ENCODE data around the gene POM121C. TPM values are rescaled to one million over a fixed set of nuclear protein-coding genes. Genes with fewer than 3 reads are reported as not detected.
A peak's percentile ranks its signal among the peaks of the same experiment; 100 is the strongest.
"Not testable (repeated sequence)": the region's sequence is repeated elsewhere in the genome, so short reads cannot be mapped to it uniquely, and the experiment has no call there.

The POM121C gene
- total and polyA plus RNA-seq, 5 donors = 12.6 to 38.5 (median 26.6) TPM

DNA sequence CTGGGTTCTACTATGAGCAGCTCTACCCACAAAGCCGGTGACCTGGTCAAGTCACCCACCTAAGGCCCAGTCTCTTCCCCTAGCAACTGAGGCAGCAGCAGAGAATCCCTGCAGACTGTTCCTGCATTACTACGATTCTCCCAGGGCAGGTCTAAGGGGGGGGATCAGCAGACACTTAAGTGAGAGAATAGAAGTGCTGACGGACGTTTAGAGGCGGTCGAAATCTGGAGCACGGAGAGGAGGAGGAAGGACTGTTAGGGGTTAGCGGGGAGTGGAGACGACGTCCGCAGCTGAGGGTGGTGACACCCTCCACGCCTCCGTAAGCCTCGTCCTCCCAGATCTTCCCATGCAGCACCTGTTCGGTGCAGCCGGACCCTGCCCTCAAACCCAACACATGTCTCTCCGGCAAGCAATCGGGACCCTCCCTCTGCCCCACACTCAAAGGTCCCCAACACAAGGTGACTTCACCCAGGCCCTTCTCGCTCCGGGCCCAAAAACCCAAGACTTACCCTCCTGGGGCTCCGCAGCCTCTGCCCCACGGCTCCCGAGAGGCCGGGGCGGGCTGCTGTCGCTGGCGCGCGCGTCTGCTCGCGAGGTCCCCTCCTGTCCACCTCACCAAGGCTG, 632 bp downstream of the POM121C start:
- ATAC-seq (peak in 1 of 2 donors; percentile 12), DNase-seq (peak in 1 of 3 donors; percentile 50)
- 1% methylated on average over 32 of the region's 32 CpGs for WGBS
- H3K9me3 ChIP-seq (ENCODE audit: control insufficient read depth, low read length); intact Hi-C loops (cut with DNase I); H3K27me3 ChIP-seq (ENCODE audit: control insufficient read depth, insufficient read depth); H3K4me1 ChIP-seq (ENCODE audit: control insufficient read depth, insufficient read depth, low read length): not testable (repeated sequence)
- peak overlapping the region; percentile 83 for H3K4me3 ChIP-seq (ENCODE audit: low read length)
- peak overlapping the region; percentile 92 for H3K27ac ChIP-seq (ENCODE audit: low read length)

GRCh38 chr7:75480313-75480712, 5.8 kb downstream of the POM121C start:
- H3K27ac ChIP-seq (ENCODE audit: low read length); H3K4me1 ChIP-seq (ENCODE audit: control insufficient read depth, insufficient read depth, low read length); intact Hi-C loops (cut with DNase I); DNase-seq; H3K27me3 ChIP-seq (ENCODE audit: control insufficient read depth, insufficient read depth); H3K4me3 ChIP-seq (ENCODE audit: low read length); ATAC-seq; H3K9me3 ChIP-seq (ENCODE audit: control insufficient read depth, low read length): not testable (repeated sequence)

DNA sequence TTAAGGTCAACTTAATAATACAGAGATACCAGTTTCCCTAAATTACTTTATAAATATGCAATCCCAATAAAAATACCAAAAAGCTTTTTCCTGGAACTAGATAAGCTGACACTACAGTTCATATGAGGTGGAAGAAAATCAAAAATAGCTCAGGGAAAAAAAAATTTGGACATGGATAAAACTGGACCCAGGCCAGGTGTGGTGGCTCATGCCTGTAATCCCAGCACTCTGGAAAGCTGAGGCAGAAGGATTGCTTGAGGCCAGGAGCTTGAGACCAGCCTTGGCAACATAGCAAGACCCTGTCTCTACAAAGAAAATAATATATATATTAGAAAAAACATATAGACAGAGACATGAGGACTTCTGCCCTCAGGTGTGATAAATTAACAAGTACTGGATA, 8.6 kb downstream of the POM121C start:
- H3K27ac ChIP-seq (ENCODE audit: low read length); H3K27me3 ChIP-seq (ENCODE audit: control insufficient read depth, insufficient read depth); H3K9me3 ChIP-seq (ENCODE audit: control insufficient read depth, low read length); intact Hi-C loops (cut with DNase I); ATAC-seq; H3K4me1 ChIP-seq (ENCODE audit: control insufficient read depth, insufficient read depth, low read length); H3K4me3 ChIP-seq (ENCODE audit: low read length); DNase-seq: not testable (repeated sequence)

DNA sequence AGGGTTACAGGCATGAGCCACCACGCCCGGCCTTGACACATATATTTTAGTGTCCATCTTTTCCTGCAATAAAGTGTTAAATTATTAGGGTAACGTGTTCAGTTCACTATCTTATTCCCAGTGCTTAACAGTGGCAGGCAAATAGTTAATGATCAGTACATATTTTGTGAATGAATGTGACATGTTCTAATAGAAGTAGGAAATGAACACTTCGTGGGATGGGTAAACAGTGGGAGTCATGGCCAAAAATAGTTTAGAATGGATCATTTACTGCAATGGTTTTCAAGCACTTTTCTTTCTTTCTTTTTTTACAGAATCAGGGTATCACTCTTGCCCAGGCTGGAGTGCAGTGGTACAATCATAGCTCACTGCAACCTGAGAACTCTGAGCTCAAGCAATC, 15.9 kb downstream of the POM121C start:
- ATAC-seq; DNase-seq; H3K27me3 ChIP-seq (ENCODE audit: control insufficient read depth, insufficient read depth); H3K27ac ChIP-seq (ENCODE audit: low read length); H3K4me1 ChIP-seq (ENCODE audit: control insufficient read depth, insufficient read depth, low read length); H3K4me3 ChIP-seq (ENCODE audit: low read length); H3K9me3 ChIP-seq (ENCODE audit: control insufficient read depth, low read length); intact Hi-C loops (cut with DNase I): not testable (repeated sequence)
- 100% methylated on average over 2 of the region's 4 CpGs for WGBS

DNA sequence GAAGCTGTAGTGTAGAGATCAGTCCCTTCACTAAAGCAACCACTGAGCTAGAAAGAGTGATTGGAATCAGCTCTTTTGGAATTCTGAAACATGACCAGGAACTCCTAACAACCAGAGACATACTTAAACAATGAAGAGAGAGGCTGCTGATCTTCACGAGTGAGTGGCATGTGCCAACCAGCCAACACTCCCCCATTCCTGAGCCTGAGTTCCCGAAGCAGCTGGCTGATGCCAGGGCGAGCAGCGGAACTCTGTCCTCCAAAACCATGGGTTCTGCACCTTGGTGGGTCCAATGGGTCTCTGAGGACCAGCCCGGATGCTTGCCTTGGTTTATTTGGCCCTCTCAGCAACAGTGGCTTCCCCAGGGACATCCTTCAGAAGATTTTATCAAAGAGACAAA, 25.6 kb downstream of the POM121C start:
- not testable (repeated sequence) for H3K4me3 ChIP-seq (ENCODE audit: low read length); H3K27me3 ChIP-seq (ENCODE audit: control insufficient read depth, insufficient read depth)

DNA sequence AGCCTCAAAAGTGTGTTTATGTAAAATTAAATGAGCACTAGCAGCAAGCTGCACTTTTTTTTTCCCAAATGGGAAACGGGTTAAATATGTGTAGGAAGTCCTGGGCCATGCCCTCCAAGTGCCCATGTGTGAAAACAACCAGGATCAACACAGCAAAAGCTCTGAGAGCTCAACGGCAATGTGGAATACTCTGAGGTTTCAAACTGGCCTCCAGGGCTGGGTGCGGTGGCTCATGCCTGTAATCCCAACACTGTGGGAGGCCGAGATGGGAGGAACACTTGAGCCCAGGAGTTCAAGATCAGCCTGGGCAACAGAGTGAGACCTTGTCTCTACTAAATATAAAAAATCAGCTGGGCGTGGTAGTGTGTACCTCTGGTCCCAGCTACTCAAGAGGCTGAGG, 28.1 kb downstream of the POM121C start:
- H3K27me3 ChIP-seq (ENCODE audit: control insufficient read depth, insufficient read depth); H3K9me3 ChIP-seq (ENCODE audit: control insufficient read depth, low read length); H3K4me3 ChIP-seq (ENCODE audit: low read length); ATAC-seq; H3K4me1 ChIP-seq (ENCODE audit: control insufficient read depth, insufficient read depth, low read length); intact Hi-C loops (cut with DNase I); H3K27ac ChIP-seq (ENCODE audit: low read length); DNase-seq: not testable (repeated sequence)
- 86% methylated on average over 1 of the region's 5 CpGs for WGBS

More for the DNA sequence above, 25.6 kb downstream of the POM121C start:
- H3K27ac ChIP-seq (ENCODE audit: low read length); DNase-seq; ATAC-seq; H3K9me3 ChIP-seq (ENCODE audit: control insufficient read depth, low read length); intact Hi-C loops (cut with DNase I); H3K4me1 ChIP-seq (ENCODE audit: control insufficient read depth, insufficient read depth, low read length): not testable (repeated sequence)
- 46% methylated on average over 4 of the region's 5 CpGs for WGBS

- H3K4me3 ChIP-seq (ENCODE audit: low read length); ATAC-seq; H3K27me3 ChIP-seq (ENCODE audit: control insufficient read depth, insufficient read depth); DNase-seq; H3K9me3 ChIP-seq (ENCODE audit: control insufficient read depth, low read length); intact Hi-C loops (cut with DNase I); H3K27ac ChIP-seq (ENCODE audit: low read length); H3K4me1 ChIP-seq (ENCODE audit: control insufficient read depth, insufficient read depth, low read length): not testable (repeated sequence)
- WGBS = 90% methylated on average over 8 of the region's 10 CpGs
Observed at GRCh38 chr7:75456403-75456802, 29.7 kb downstream of the POM121C start.

DNA sequence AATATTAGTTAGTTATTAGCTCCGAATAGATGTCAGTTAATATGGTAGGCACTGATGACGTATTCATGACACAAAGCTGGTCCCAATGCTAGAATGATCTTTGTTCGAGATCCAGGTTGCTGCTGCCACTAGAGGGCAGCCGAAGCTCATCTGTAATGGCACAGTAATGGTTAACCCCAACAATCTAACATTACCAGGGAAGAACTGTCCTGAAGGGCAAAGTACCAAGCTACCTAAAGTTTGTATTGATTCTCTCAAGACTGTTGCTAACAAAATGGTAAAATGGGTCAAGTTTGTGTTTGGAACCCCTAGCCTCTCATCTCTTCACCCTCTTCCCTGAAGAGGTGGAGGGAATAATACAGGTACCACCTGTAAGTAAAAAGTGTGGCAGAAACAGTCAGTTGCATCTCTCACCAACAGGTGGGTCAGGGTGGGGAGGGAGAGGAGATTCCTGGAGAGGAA, 33.6 kb downstream of the POM121C start:
- peak; percentile 74 to 78 for ATAC-seq
- WGBS = 8% methylated on average over 3 of the region's 4 CpGs
- H3K27me3 ChIP-seq (ENCODE audit: control insufficient read depth, insufficient read depth); H3K4me1 ChIP-seq (ENCODE audit: control insufficient read depth, insufficient read depth, low read length); H3K27ac ChIP-seq (ENCODE audit: low read length); DNase-seq; H3K4me3 ChIP-seq (ENCODE audit: low read length); H3K9me3 ChIP-seq (ENCODE audit: control insufficient read depth, low read length); intact Hi-C loops (cut with DNase I): not testable (repeated sequence)

- intact Hi-C loops (cut with DNase I); H3K27ac ChIP-seq (ENCODE audit: low read length); H3K4me3 ChIP-seq (ENCODE audit: low read length); H3K4me1 ChIP-seq (ENCODE audit: control insufficient read depth, insufficient read depth, low read length); H3K9me3 ChIP-seq (ENCODE audit: control insufficient read depth, low read length); ATAC-seq; H3K27me3 ChIP-seq (ENCODE audit: control insufficient read depth, insufficient read depth); DNase-seq: not testable (repeated sequence)
- 74% methylated on average over 3 of the region's 5 CpGs for whole genome bisulfite sequencing
Observed at GRCh38 chr7:75449946-75450345, 36.2 kb downstream of the POM121C start.

DNA sequence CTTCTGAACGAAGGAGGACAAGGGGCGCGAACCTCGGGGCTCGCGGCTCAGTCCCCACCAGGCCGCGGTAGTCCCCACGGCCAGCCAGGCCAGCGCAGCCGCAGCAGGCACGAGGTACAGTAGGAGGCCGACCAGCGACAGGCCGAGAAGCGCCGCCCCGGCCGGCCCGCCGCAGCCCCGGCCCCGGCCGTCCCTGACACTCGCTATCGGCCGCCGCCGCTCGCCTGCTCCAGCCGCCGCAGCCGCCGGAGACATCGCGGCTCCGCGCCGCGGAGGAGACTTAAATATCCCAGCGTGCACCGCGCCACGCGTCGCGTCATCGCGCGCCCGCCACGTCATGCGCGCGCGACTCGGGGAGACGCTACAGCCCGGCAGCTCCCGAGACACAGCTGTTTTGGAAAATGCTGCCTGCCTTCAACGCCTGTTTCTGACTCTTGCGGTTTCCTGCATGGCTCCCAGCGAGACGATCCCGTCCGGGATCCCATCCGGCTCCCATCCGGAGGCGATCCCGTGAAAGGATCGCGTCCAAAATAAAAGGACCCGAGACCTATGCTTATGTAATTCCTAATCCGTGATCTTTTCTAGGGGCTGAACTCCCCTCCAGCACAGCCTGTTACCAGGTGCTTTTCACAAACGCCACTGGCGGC, 43.5 kb downstream of the POM121C start:
- H3K4me1 ChIP-seq (ENCODE audit: control insufficient read depth, insufficient read depth, low read length); H3K27me3 ChIP-seq (ENCODE audit: control insufficient read depth, insufficient read depth); H3K9me3 ChIP-seq (ENCODE audit: control insufficient read depth, low read length); DNase-seq; intact Hi-C loops (cut with DNase I): not testable (repeated sequence)
- peak overlapping the region; percentile 62 for H3K4me3 ChIP-seq (ENCODE audit: low read length)
- under 1% methylated on average over 38 of the region's 76 CpGs for WGBS
- peak; percentile 97 to 98 for ATAC-seq
- H3K27ac ChIP-seq (ENCODE audit: low read length) = peak overlapping the region; percentile 85

DNA sequence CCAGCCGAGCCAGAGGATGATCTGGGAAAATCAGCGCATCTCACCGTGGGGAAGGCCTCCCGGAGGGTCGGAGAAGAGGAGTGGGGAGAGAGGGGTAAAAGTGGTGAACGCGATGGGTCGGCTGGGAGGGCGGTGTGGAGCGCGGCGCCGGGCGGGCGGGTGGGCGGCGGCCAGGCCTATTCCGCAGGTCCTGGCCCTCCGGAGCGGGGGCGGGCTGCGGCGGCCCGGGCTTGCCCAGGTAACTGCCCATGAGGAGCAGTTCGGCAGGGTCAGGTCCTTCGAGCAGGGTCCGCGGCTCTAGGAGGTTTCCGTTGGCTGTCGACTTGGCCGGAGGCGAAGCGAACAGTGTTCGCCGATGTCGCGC, 44.0 kb downstream of the POM121C start:
- peak overlapping the region; percentile 35 for H3K4me3 ChIP-seq (ENCODE audit: low read length)
- intact Hi-C loops (cut with DNase I); H3K4me1 ChIP-seq (ENCODE audit: control insufficient read depth, insufficient read depth, low read length); H3K27me3 ChIP-seq (ENCODE audit: control insufficient read depth, insufficient read depth); DNase-seq; H3K9me3 ChIP-seq (ENCODE audit: control insufficient read depth, low read length); H3K27ac ChIP-seq (ENCODE audit: low read length): not testable (repeated sequence)
- peak; percentile 60 to 65 for ATAC-seq
- 2% methylated on average over 16 of the region's 37 CpGs for WGBS
